Measurements from ENCODE around the gene PDE7B.

PDE7B gene

GRCh38 chr6:136189104-136189503, 337.6 kb downstream of the PDE7B start:
- no peak overlapping the region for H3K27ac ChIP-seq (ENCODE audit: extremely low read depth, low read depth, low read length)
- TF ChIP-seq ZBTB8A (tag by site-specific recombination; IDR thresholded peaks at IDR 0.05) (no peak), MZF1 (tag by site-specific recombination; IDR thresholded peaks at IDR 0.05; ENCODE audit: borderline replicate concordance) (no peak), ZBTB11 (tag by site-specific recombination; conservative IDR thresholded peaks at IDR 0.05; ENCODE audit: low read depth) (no peak), GLI2 (tag by site-specific recombination; IDR thresholded peaks at IDR 0.05; ENCODE audit: borderline replicate concordance, low read depth) (no peak), ZNF426 (tag by site-specific recombination; IDR thresholded peaks at IDR 0.05) (no peak), EGR2 (tag by site-specific recombination; IDR thresholded peaks at IDR 0.05; ENCODE audit: low read depth) (no peak), ZNF23 (tag by site-specific recombination; IDR thresholded peaks at IDR 0.05; ENCODE audit: borderline replicate concordance) (no peak), ZNF624 (tag by site-specific recombination; IDR thresholded peaks at IDR 0.05) (no peak), ZFP69B (tag by site-specific recombination; IDR thresholded peaks at IDR 0.05) (no peak), ZNF19 (tag by site-specific recombination; IDR thresholded peaks at IDR 0.05; ENCODE audit: low read depth) (no peak), ZBTB6 (tag by site-specific recombination; IDR thresholded peaks at IDR 0.05) (no peak)
- no peaks in the 10 kb centered on the region for H3K9me3 ChIP-seq (ENCODE audit: control insufficient read depth, insufficient read depth, low read depth, low read length)
- no peaks in the 10 kb centered on the region for H3K36me3 ChIP-seq (ENCODE audit: control insufficient read depth in 2 of 2, insufficient read depth in 1 of 2, low read length in 2 of 2)
- ChIA-PET CTCF (no interaction called here), POLR2A (no interaction called here)
- no peak overlapping the region for H3K4me3 ChIP-seq (ENCODE audit: low read depth, low read length)
- no peaks in the 10 kb centered on the region for H3K4me1 ChIP-seq (ENCODE audit: control insufficient read depth, insufficient read depth, low read length)

- CTCF ChIA-PET: interaction anchor here (0.7 to 1.6 kb wide), 2 partner anchors 10 to 1754 kb away, joined by 3 read pairs; no protein-coding TSS in a partner anchor
Measured at GRCh38 chr6:136191606-136192312, 340.3 kb downstream of the PDE7B start.

More at GRCh38 chr6:136191606-136192312, 340.3 kb downstream of the PDE7B start:
- no peak overlapping the region for H3K27ac ChIP-seq (ENCODE audit: extremely low read depth, low read depth, low read length)
- POLR2A ChIA-PET: no interaction called here
- H3K4me3 ChIP-seq (ENCODE audit: low read depth, low read length): no peak overlapping the region
- no peaks in the 10 kb centered on the region for H3K4me1 ChIP-seq (ENCODE audit: control insufficient read depth, insufficient read depth, low read length)
- TF ChIP-seq ZNF48 (tag by site-specific recombination; IDR thresholded peaks at IDR 0.05) (no peak), ZNF785 (tag by site-specific recombination; IDR thresholded peaks at IDR 0.05) (no peak), ZNF416 (tag by site-specific recombination; IDR thresholded peaks at IDR 0.05) (no peak), ZNF19 (tag by site-specific recombination; IDR thresholded peaks at IDR 0.05; ENCODE audit: low read depth) (no peak), ZNF660 (tag by site-specific recombination; IDR thresholded peaks at IDR 0.05) (no peak), ZNF248 (tag by site-specific recombination; IDR thresholded peaks at IDR 0.05) (no peak), ZNF510 (tag by site-specific recombination; IDR thresholded peaks at IDR 0.05; ENCODE audit: insufficient replicate concordance) (no peak), ZNF274 (IDR thresholded peaks at IDR 0.05; ENCODE audit: low read length) (no peak), ZNF274 (tag by site-specific recombination; IDR thresholded peaks at IDR 0.05; ENCODE audit: borderline replicate concordance) (no peak), ZBTB6 (tag by site-specific recombination; IDR thresholded peaks at IDR 0.05) (no peak), ZSCAN16 (tag by site-specific recombination; IDR thresholded peaks at IDR 0.05) (no peak), ZSCAN30 (tag by site-specific recombination; IDR thresholded peaks at IDR 0.05) (no peak)
- H3K9me3 ChIP-seq (ENCODE audit: control insufficient read depth, insufficient read depth, low read depth, low read length): no peaks in the 10 kb centered on the region
- no peaks in the 10 kb centered on the region for H3K36me3 ChIP-seq (ENCODE audit: control insufficient read depth in 2 of 2, insufficient read depth in 1 of 2, low read length in 2 of 2)

Data from HEK293 (cell line).